H1 (cell line): Measurements from ENCODE around the gene CMIP. TPM values are rescaled to one million over a fixed set of nuclear protein-coding genes. Genes with fewer than 3 reads are reported as not detected.

ENCODE experiments used
- CBX5 ChIP-seq: fragments of 300-800, 300-1000 bp; sonication (generic); IDR thresholded peaks from 2 replicates; pipeline ENCODE4 v1.7.1; 2016; ENCODE audit warnings: antibody characterized with exemption, low read length, low read depth
- NANOG ChIP-seq: IDR thresholded peaks from 2 replicates; pipeline ENCODE4 v1.6.1; 2011; ENCODE audit warnings: low read length, low read depth, mild to moderate bottlenecking, inconsistent platforms; ENCODE audit not compliant: insufficient read depth, poor library complexity, severe bottlenecking
- polyA plus RNA-seq, 7 experiments: library from polyadenylated mRNA; depleted of rRNA in 3 of 7; stranded (reverse) in 5 of 7; unstranded in 2 of 7; fragments of >200 nt in 5 of 7; fragments of 200-250 nt in 2 of 7; gene quantifications; 1 replicate in 5 of 7; 2 replicates in 1 of 7; 4 replicates in 1 of 7; pipeline versions ENCODE4 v1.2.1 to v1.2.3, GENCODE V29; 2011 to 2013; ENCODE audit warnings: missing spikeins in 2 of 7, mixed read lengths in 2 of 7
- total RNA-seq: library from RNA; stranded (reverse); fragmentation: NEBNext Ultra II Directional; extraction: Animal tissue kit (Norgen Biotek cat#: 25700); gene quantifications from 2 replicates; pipeline ENCODE4 v1.2.1, GENCODE V29; 2021

Gene CMIP
- total and polyA plus RNA-seq, 2 of the 8 experiments (the other 6 are each of a cell fraction or from before 2014, with no cell fraction given): 7.9 to 53.2 TPM

- TF ChIP-seq CBX5 (no peak), NANOG (no peak)
These were observed 164.1 kb downstream of the CMIP start (continued) for GRCh38 chr16:81608523-81609209.
